Epidermal melanocyte (primary cell): Measurements from ENCODE around the gene SERPINF2.
"Not testable (repeated sequence)": the region's sequence is repeated elsewhere in the genome, so short reads cannot be mapped to it uniquely, and the experiment has no call there.

Experiments used
- DNase-seq: peaks from one replicate; pipeline ENCODE4 v3.0.0; 2011; ENCODE audit warnings: low spot score; ENCODE audit not compliant: insufficient read length

SERPINF2 gene

GRCh38 chr17:1742371-1743087, at the start of gene SERPINF2:
SERPINF2 (plus strand) TSS chr17:1742871; CDS start chr17:1744996, 2,125 bp downstream.
- no peak for DNase-seq

- DNase-seq, result no peak
These were observed 49.3 kb upstream of the SERPINF2 start for GRCh38 chr17:1693339-1693738.

GRCh38 chr17:1695365-1695764, 47.3 kb upstream of the SERPINF2 start:
- no peak for DNase-seq

- DNase-seq, result no peak
These were observed 45.0 kb upstream of the SERPINF2 start for GRCh38 chr17:1697681-1698080.

- DNase-seq, result not testable (repeated sequence)
These were observed 42.8 kb upstream of the SERPINF2 start for GRCh38 chr17:1699891-1700290.

GRCh38 chr17:1703063-1703462, 39.6 kb upstream of the SERPINF2 start:
- no peak for DNase-seq

GRCh38 chr17:1705004-1705403, 37.7 kb upstream of the SERPINF2 start:
- no peak for DNase-seq

GRCh38 chr17:1707107-1707506, 35.6 kb upstream of the SERPINF2 start:
- no peak for DNase-seq

GRCh38 chr17:1708791-1709346, 33.8 kb upstream of the SERPINF2 start:
- DNase-seq, result not testable (repeated sequence)

- no peak for DNase-seq
These were observed 33.2 kb upstream of the SERPINF2 start for GRCh38 chr17:1709403-1709951.

- DNase-seq, result peak; percentile 84
These were observed 32.5 kb upstream of the SERPINF2 start, which contains the start of gene TLCD2 for GRCh38 chr17:1709971-1710806. TLCD2 (minus strand) TSS chr17:1710377; CDS start chr17:1710242, 135 bp downstream.

- DNase-seq, result no peak
These were observed 31.7 kb upstream of the SERPINF2 start for GRCh38 chr17:1710807-1711553.

GRCh38 chr17:1711804-1712203, 30.9 kb upstream of the SERPINF2 start:
- DNase-seq, result no peak

GRCh38 chr17:1712271-1712670, 30.4 kb upstream of the SERPINF2 start:
- no peak for DNase-seq

- no peak for DNase-seq
These were observed 29.4 kb upstream of the SERPINF2 start for GRCh38 chr17:1713160-1713877.

GRCh38 chr17:1713878-1714426, 28.7 kb upstream of the SERPINF2 start:
- DNase-seq, result no peak

- peak; percentile 88 for DNase-seq
These were observed 28.2 kb upstream of the SERPINF2 start for GRCh38 chr17:1714427-1714979.

- no peak for DNase-seq
These were observed 27.5 kb upstream of the SERPINF2 start for GRCh38 chr17:1714980-1715802.

GRCh38 chr17:1715803-1716075, 26.9 kb upstream of the SERPINF2 start:
- DNase-seq, result no peak
